GM13976 (cell line): ENCODE results near the gene PKNOX2.

ENCODE experiments used
- DNase-seq: peaks from one replicate; pipeline ENCODE4 v3.0.0; 2012; ENCODE audit warnings: low spot score
- CTCF ChIP-seq: IDR thresholded peaks from 2 replicates; pipeline ENCODE4 v1.5.1; 2012; ENCODE audit warnings: borderline replicate concordance, mild to moderate bottlenecking; ENCODE audit not compliant: insufficient read depth; ENCODE audit errors: extremely low read depth, missing control alignments, control extremely low read depth
- in situ Hi-C: fragments of 300-500 bp; cut with MboI; formaldehyde crosslinking; loops from one replicate; pipeline ENCODE4 v1.12.0; 2022; ENCODE audit warnings: low sequenced_read_pairs, mixed read lengths, inconsistent platforms; ENCODE audit not compliant: unreplicated experiment

The PKNOX2 gene

GRCh38 chr11:125452125-125452470, 287.5 kb downstream of the PKNOX2 start:
- in situ Hi-C loops = no loop called here
- TF ChIP-seq CTCF = no peak
- DNase-seq = no peak

GRCh38 chr11:125454047-125454446, 289.5 kb downstream of the PKNOX2 start:
- DNase-seq = no peak
- in situ Hi-C loops = no loop called here
- no peak for TF ChIP-seq CTCF

GRCh38 chr11:125455851-125456250, 291.3 kb downstream of the PKNOX2 start:
- no peak for DNase-seq
- in situ Hi-C loops = no loop called here
- TF ChIP-seq CTCF = no peak

GRCh38 chr11:125457814-125458343, 293.3 kb downstream of the PKNOX2 start:
- in situ Hi-C loops = no loop called here
- DNase-seq = no peak
- TF ChIP-seq CTCF = no peak

GRCh38 chr11:125460275-125460674, 295.7 kb downstream of the PKNOX2 start:
- in situ Hi-C loops = no loop called here
- TF ChIP-seq CTCF = no peak
- no peak for DNase-seq

GRCh38 chr11:125463590-125464269, 299.2 kb downstream of the PKNOX2 start:
- DNase-seq = no peak
- TF ChIP-seq CTCF = no peak
- in situ Hi-C loops = no loop called here

GRCh38 chr11:125464270-125464662, 299.7 kb downstream of the PKNOX2 start:
- no peak for DNase-seq
- no peak for TF ChIP-seq CTCF
- in situ Hi-C loops = no loop called here
